HG02981 (cell line): ENCODE measurements around the gene ANO6.

Experiments used
- ATAC-seq: cut with Tn5 transposase; IDR thresholded peaks from one replicate; pipeline ENCODE4 v1.9.1; 2021; ENCODE audit warnings: mild to moderate bottlenecking, moderate library complexity; ENCODE audit not compliant: unreplicated experiment

Gene ANO6

GRCh38 chr12:45342171-45342570, 126.3 kb downstream of the ANO6 start:
- ATAC-seq: no peak

- ATAC-seq: no peak
Measured at GRCh38 chr12:45342848-45343247, 127.0 kb downstream of the ANO6 start.

GRCh38 chr12:45343269-45344051, 127.6 kb downstream of the ANO6 start:
- no peak for ATAC-seq

- ATAC-seq: no peak
Measured at GRCh38 chr12:45348311-45348710, 132.4 kb downstream of the ANO6 start.

- ATAC-seq: no peak
Measured at GRCh38 chr12:45348986-45349385, 133.1 kb downstream of the ANO6 start.

- ATAC-seq: no peak
Measured at GRCh38 chr12:45349916-45350315, 134.0 kb downstream of the ANO6 start.

- ATAC-seq: no peak
Measured at GRCh38 chr12:45350861-45351260, 135.0 kb downstream of the ANO6 start.

- ATAC-seq: no peak
Measured at GRCh38 chr12:45351921-45352670, 136.2 kb downstream of the ANO6 start.

- no peak for ATAC-seq
Measured at GRCh38 chr12:45353944-45354343, 138.0 kb downstream of the ANO6 start.

- peak; percentile 97 for ATAC-seq
Measured at GRCh38 chr12:45354399-45354798, 138.5 kb downstream of the ANO6 start.

- no peak for ATAC-seq
Measured at GRCh38 chr12:45355730-45356129, 139.8 kb downstream of the ANO6 start.

- no peak for ATAC-seq
Measured at GRCh38 chr12:45356822-45357538, 141.1 kb downstream of the ANO6 start.

GRCh38 chr12:45357539-45358417, 141.9 kb downstream of the ANO6 start:
- no peak for ATAC-seq

- no peak for ATAC-seq
Measured at GRCh38 chr12:45362291-45362690, 146.4 kb downstream of the ANO6 start.

GRCh38 chr12:45363903-45364302, 148.0 kb downstream of the ANO6 start:
- ATAC-seq: no peak

GRCh38 chr12:45368841-45369489, 153.1 kb downstream of the ANO6 start:
- no peak for ATAC-seq

GRCh38 chr12:45377815-45378214, 161.9 kb downstream of the ANO6 start:
- ATAC-seq: no peak

- ATAC-seq: no peak
Measured at GRCh38 chr12:45379261-45379660, 163.4 kb downstream of the ANO6 start.

- ATAC-seq: no peak
Measured at GRCh38 chr12:45381351-45381750, 165.5 kb downstream of the ANO6 start.

- ATAC-seq: no peak
Measured at GRCh38 chr12:45388545-45388944, 172.7 kb downstream of the ANO6 start.
